Measurements from ENCODE around the gene CYP21A2.
"Not testable (repeated sequence)": the region's sequence is repeated elsewhere in the genome, so short reads cannot be mapped to it uniquely, and the experiment has no call there.

Gene CYP21A2

GRCh38 chr6:32037598-32038524 is at the start of gene CYP21A2:
Gene CYP21A2 (plus strand): TSS chr6:32038415. CDS start chr6:32038423, 8 bp downstream.
- DNase-seq (ENCODE audit: low read depth in 3 of 3): not testable (repeated sequence)

- not testable (repeated sequence) for DNase-seq (ENCODE audit: low read depth in 3 of 3)
Measured at GRCh38 chr6:31989363-31989762, 48.9 kb upstream of the CYP21A2 start.

GRCh38 chr6:31994421-31994820 is 43.8 kb upstream of the CYP21A2 start:
- not testable (repeated sequence) for DNase-seq (ENCODE audit: low read depth in 3 of 3)

- not testable (repeated sequence) for DNase-seq (ENCODE audit: low read depth in 3 of 3)
Measured at GRCh38 chr6:31996385-31996784, 41.8 kb upstream of the CYP21A2 start.

- not testable (repeated sequence) for DNase-seq (ENCODE audit: low read depth in 3 of 3)
Measured at GRCh38 chr6:32002546-32003268, 35.5 kb upstream of the CYP21A2 start.

GRCh38 chr6:32003301-32003700 is 34.9 kb upstream of the CYP21A2 start:
- not testable (repeated sequence) for DNase-seq (ENCODE audit: low read depth in 3 of 3)

- DNase-seq (ENCODE audit: low read depth in 3 of 3): not testable (repeated sequence)
Measured at GRCh38 chr6:32004393-32004792, 33.8 kb upstream of the CYP21A2 start.

GRCh38 chr6:32004864-32005537 is 33.2 kb upstream of the CYP21A2 start:
- DNase-seq (ENCODE audit: low read depth in 3 of 3): not testable (repeated sequence)

- DNase-seq (ENCODE audit: low read depth in 3 of 3): not testable (repeated sequence)
Measured at GRCh38 chr6:32005538-32005880, 32.7 kb upstream of the CYP21A2 start.

- not testable (repeated sequence) for DNase-seq (ENCODE audit: low read depth in 3 of 3)
Measured at GRCh38 chr6:32005991-32006529, 32.2 kb upstream of the CYP21A2 start.

GRCh38 chr6:32007086-32007485 is 31.1 kb upstream of the CYP21A2 start:
- DNase-seq (ENCODE audit: low read depth in 3 of 3): not testable (repeated sequence)

GRCh38 chr6:32008037-32008436 is 30.2 kb upstream of the CYP21A2 start:
- DNase-seq (ENCODE audit: low read depth in 3 of 3): not testable (repeated sequence)

- DNase-seq (ENCODE audit: low read depth in 3 of 3): not testable (repeated sequence)
Measured at GRCh38 chr6:32008616-32009015, 29.6 kb upstream of the CYP21A2 start.

GRCh38 chr6:32009537-32009936 is 28.7 kb upstream of the CYP21A2 start:
- not testable (repeated sequence) for DNase-seq (ENCODE audit: low read depth in 3 of 3)

- not testable (repeated sequence) for DNase-seq (ENCODE audit: low read depth in 3 of 3)
Measured at GRCh38 chr6:32010856-32011530, 27.2 kb upstream of the CYP21A2 start.

- not testable (repeated sequence) for DNase-seq (ENCODE audit: low read depth in 3 of 3)
Measured at GRCh38 chr6:32012941-32013617, 25.1 kb upstream of the CYP21A2 start.

- DNase-seq (ENCODE audit: low read depth in 3 of 3): not testable (repeated sequence)
Measured at GRCh38 chr6:32013738-32014137, 24.5 kb upstream of the CYP21A2 start.

GRCh38 chr6:32014547-32014946 is 23.7 kb upstream of the CYP21A2 start, which contains the start of gene C4B:
Gene C4B (plus strand): TSS chr6:32014795. CDS start chr6:32014846, 51 bp downstream.
- DNase-seq (ENCODE audit: low read depth in 3 of 3): not testable (repeated sequence)

GRCh38 chr6:32022100-32022499 is 16.1 kb upstream of the CYP21A2 start:
- DNase-seq (ENCODE audit: low read depth in 3 of 3): not testable (repeated sequence)

- DNase-seq (ENCODE audit: low read depth in 3 of 3): not testable (repeated sequence)
Measured at GRCh38 chr6:32028631-32029030, 9.6 kb upstream of the CYP21A2 start.
